GM21737 (cell line): ENCODE measurements around the gene GSG1.
"Not testable (repeated sequence)": the region's sequence is repeated elsewhere in the genome, so short reads cannot be mapped to it uniquely, and the experiment has no call there.

ENCODE experiments used
- ATAC-seq: cut with Tn5 transposase; IDR thresholded peaks from one replicate; pipeline ENCODE4 v1.9.1; 2021; ENCODE audit warnings: mild to moderate bottlenecking, moderate library complexity; ENCODE audit not compliant: unreplicated experiment

Gene GSG1

GRCh38 chr12:13066014-13066413 is 37.5 kb downstream of the GSG1 start:
- no peak for ATAC-seq

GRCh38 chr12:13062669-13063068 is 40.8 kb downstream of the GSG1 start:
- no peak for ATAC-seq

- ATAC-seq: no peak
Observed at GRCh38 chr12:13061377-13061776, 42.1 kb downstream of the GSG1 start.

- ATAC-seq: no peak
Observed at GRCh38 chr12:13060581-13060980, 42.9 kb downstream of the GSG1 start.

GRCh38 chr12:13053617-13054016 is 49.9 kb downstream of the GSG1 start:
- not testable (repeated sequence) for ATAC-seq

- ATAC-seq: no peak
Observed at GRCh38 chr12:13052421-13052820, 51.0 kb downstream of the GSG1 start.

- ATAC-seq: no peak
Observed at GRCh38 chr12:13049816-13050215, 53.7 kb downstream of the GSG1 start.

GRCh38 chr12:13046964-13047363 is 56.5 kb downstream of the GSG1 start:
- ATAC-seq: no peak

GRCh38 chr12:13045816-13046215 is 57.7 kb downstream of the GSG1 start:
- ATAC-seq: no peak

- ATAC-seq: no peak
Observed at GRCh38 chr12:13044906-13045299, 58.6 kb downstream of the GSG1 start.

- ATAC-seq: peak; percentile 85
Observed at GRCh38 chr12:13044002-13044905, 59.2 kb downstream of the GSG1 start, which contains the start of gene FAM234B. TSS of gene FAM234B (plus strand) at chr12:13044381. CDS start at chr12:13044404, 23 bp downstream.

GRCh38 chr12:13042666-13043230 is 60.7 kb downstream of the GSG1 start:
- no peak for ATAC-seq

GRCh38 chr12:13041224-13041623 is 62.2 kb downstream of the GSG1 start:
- no peak for ATAC-seq

- ATAC-seq: no peak
Observed at GRCh38 chr12:13039328-13039956, 64.0 kb downstream of the GSG1 start.

- no peak for ATAC-seq
Observed at GRCh38 chr12:13038491-13039161, 64.8 kb downstream of the GSG1 start.

GRCh38 chr12:13036881-13037280 is 66.6 kb downstream of the GSG1 start:
- ATAC-seq: no peak

GRCh38 chr12:13035335-13035734 is 68.1 kb downstream of the GSG1 start:
- ATAC-seq: not testable (repeated sequence)
